IPS-18a (cell line): Measurements from ENCODE around the gene FAM114A2.

ENCODE experiments used
- H3K27ac ChIP-seq: one replicate; pipeline ENCODE4 v1.5.1; 2013; ENCODE audit warnings: low read length
- H3K27me3 ChIP-seq: one replicate; pipeline ENCODE4 v1.6.1; 2013; ENCODE audit warnings: mild to moderate bottlenecking, low read length; ENCODE audit not compliant: control insufficient read depth, insufficient read depth
- H3K36me3 ChIP-seq: one replicate; pipeline ENCODE4 v1.6.1; 2013; ENCODE audit warnings: low read depth, low read length; ENCODE audit not compliant: control insufficient read depth
- H3K4me1 ChIP-seq: one replicate; pipeline ENCODE4 v1.6.1; 2013; ENCODE audit warnings: low read depth, low read length; ENCODE audit not compliant: control insufficient read depth
- H3K4me3 ChIP-seq: one replicate; pipeline ENCODE4 v1.5.1; 2013; ENCODE audit warnings: low read length
- H3K9ac ChIP-seq: one replicate; pipeline ENCODE4 v1.6.1; 2013; ENCODE audit warnings: mild to moderate bottlenecking, low read length, moderate library complexity
- H3K9me3 ChIP-seq: one replicate; pipeline ENCODE4 v1.6.1; 2013; ENCODE audit warnings: low read depth, low read length; ENCODE audit not compliant: control insufficient read depth

FAM114A2 gene

DNA sequence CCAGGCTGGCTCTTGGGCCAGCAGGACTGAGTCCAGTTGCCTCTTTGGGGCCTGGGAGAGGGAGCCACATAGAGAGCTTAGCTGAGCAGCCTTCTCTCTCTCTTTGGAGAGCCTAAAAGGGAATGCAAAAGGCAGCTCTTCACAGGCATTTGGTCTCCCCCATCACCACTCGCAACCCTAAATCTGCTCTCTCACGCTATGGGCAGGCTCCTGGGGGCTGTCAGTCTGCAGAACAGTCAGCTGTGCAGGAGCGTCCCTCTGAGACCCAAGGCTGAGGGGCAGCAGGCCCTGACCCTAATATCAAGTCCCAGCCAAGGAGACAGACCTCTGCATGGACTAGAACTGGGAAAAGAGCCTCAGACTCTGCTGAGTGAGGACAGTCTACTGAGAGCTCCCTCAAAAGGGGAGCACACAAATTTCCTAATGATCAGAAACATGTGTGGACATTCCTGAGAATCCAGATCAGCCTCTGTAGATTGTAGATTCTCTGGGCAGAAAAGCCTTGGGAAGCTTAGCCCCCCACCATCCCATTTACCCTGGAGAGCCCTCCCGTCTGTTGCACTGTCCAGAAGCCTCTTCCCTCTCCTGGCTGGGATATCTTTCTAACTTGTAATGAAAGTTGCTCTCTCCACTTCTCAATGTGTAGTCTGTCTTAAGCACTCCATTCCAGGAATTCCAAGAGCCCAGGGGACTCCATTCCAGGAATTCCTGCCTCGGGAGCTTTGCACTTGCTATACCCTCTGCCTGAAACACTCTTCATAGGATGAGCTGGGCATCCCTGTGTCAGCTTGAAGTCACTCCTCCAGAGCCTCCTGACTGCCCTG lies 79.4 kb downstream of the FAM114A2 start:
- no peaks in the 10 kb centered on the region for H3K27me3 ChIP-seq
- no peaks in the 10 kb centered on the region for H3K9me3 ChIP-seq
- no peaks in the 10 kb centered on the region for H3K36me3 ChIP-seq
- peaks cover 18% of the 10 kb centered on the region for H3K4me1 ChIP-seq
- no peak overlapping the region for H3K4me3 ChIP-seq
- H3K27ac ChIP-seq: no peak overlapping the region
- no peak overlapping the region for H3K9ac ChIP-seq

DNA sequence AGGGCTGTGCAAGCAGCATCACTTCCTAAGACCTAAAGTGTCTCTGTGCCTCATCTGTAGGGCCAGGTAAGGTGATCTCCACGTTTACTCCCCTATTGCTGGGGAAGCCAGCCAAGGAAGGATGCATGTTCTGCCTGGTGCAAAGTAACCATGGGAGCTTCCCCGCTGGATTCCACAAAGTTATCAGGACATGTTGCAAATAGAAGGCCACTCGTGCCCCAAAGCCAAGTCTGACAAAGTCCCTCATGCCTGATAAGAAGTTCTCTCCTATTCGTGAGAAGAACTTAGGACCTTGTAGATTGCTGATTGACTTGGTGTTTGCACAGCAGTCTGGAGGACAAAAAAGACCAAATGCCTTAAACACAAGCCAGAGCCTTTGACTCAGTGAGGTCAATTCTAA lies 81.5 kb downstream of the FAM114A2 start:
- Histone ChIP-seq H3K36me3 (no peaks in the 10 kb centered on the region), H3K27ac (no peak overlapping the region), H3K27me3 (no peaks in the 10 kb centered on the region), H3K4me1 (peaks cover 14% of the 10 kb centered on the region), H3K4me3 (no peak overlapping the region), H3K9me3 (no peaks in the 10 kb centered on the region), H3K9ac (no peak overlapping the region)

DNA sequence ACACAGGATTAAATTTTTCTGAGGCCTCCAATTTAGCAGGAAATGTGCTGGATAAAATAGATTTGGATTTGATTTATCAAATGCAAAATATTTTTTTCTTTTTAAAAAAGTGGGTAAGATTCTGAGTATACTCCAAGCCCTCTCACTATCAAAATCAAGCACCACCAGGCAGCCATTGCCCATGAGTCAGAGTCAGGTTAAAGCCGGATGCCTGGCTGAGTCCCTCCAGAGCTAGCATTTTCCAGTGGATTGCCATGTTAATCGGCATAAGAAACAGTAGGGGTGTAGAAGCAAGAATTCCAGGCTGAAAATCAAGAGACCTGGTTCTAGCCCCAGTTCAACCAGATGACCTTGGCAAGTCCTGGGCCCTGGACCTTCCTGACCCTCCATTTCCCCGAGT lies 85.3 kb downstream of the FAM114A2 start:
- H3K4me3 ChIP-seq: no peak overlapping the region
- no peaks in the 10 kb centered on the region for H3K4me1 ChIP-seq
- H3K9me3 ChIP-seq: no peaks in the 10 kb centered on the region
- H3K9ac ChIP-seq: no peak overlapping the region
- H3K36me3 ChIP-seq: no peaks in the 10 kb centered on the region
- H3K27ac ChIP-seq: no peak overlapping the region
- H3K27me3 ChIP-seq: no peaks in the 10 kb centered on the region

DNA sequence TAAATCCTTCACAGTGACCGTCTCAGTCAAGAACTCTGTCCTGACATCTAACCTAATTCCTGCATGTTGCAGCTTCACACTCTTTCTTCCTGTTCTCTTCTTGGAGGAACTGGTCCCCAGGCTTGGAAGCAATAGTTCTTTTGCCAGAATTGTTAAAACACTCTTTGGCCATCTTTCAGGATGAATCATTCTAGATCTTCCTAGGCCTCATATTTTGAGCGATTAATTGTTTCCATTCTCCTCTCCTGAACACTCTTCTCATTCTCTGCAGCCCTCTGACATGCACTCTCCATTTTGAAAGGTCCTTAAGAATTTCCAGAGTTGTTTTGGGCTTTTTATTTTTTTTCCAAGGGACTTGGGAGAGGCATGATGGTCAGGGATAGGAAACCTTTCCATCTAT lies 85.8 kb downstream of the FAM114A2 start:
- Histone ChIP-seq H3K9me3 (no peaks in the 10 kb centered on the region), H3K27me3 (no peaks in the 10 kb centered on the region), H3K36me3 (no peaks in the 10 kb centered on the region), H3K4me1 (no peaks in the 10 kb centered on the region), H3K9ac (no peak overlapping the region), H3K4me3 (no peak overlapping the region), H3K27ac (no peak overlapping the region)

DNA sequence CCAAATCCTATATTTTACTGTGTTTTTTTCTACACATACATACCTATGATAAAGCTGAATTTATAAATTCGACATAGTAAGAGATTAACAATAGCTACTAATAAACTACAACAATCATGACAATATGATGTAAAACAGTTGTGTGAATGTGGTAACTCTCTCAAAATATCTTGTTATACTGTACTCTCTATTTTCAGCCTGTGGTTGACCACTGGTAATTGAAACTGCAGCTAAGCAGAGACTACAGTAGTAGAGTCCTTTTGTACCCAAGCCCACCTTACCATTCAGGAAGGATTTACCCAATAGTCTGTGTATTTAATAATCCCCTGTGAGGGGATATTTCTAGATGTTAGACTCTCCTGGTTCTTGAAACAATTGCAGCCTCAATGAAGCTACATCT lies 86.7 kb downstream of the FAM114A2 start:
- no peaks in the 10 kb centered on the region for H3K36me3 ChIP-seq
- no peak overlapping the region for H3K9ac ChIP-seq
- no peak overlapping the region for H3K27ac ChIP-seq
- no peaks in the 10 kb centered on the region for H3K4me1 ChIP-seq
- no peak overlapping the region for H3K4me3 ChIP-seq
- no peaks in the 10 kb centered on the region for H3K9me3 ChIP-seq
- H3K27me3 ChIP-seq: no peaks in the 10 kb centered on the region

DNA sequence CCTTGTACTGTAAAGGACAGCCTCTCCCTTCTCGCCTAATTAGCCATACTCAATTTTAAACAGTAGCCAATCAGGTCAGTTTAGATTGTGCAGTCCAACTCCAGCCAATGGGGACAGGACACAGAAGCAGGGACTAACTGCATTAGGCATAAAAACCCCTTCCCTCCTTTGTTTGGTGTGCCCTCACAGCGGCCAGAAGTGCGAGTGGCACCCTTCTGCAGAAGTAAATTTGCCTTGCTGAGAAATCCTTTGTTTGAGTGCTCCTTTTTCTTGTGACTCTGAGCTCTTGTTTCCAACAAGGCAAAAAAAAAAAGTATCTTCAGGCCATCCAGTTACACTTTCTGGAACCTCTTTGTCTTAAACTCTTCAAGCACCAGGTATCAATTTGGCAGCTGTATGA lies 97.4 kb downstream of the FAM114A2 start:
- H3K4me3 ChIP-seq: no peak overlapping the region
- H3K27me3 ChIP-seq: no peaks in the 10 kb centered on the region
- H3K27ac ChIP-seq: no peak overlapping the region
- H3K9ac ChIP-seq: no peak overlapping the region
- peaks cover 5% of the 10 kb centered on the region for H3K4me1 ChIP-seq
- H3K36me3 ChIP-seq: no peaks in the 10 kb centered on the region
- H3K9me3 ChIP-seq: peaks cover 26% of the 10 kb centered on the region
